ENCODE measurements around the gene GID4. TPM values are rescaled to one million over a fixed set of nuclear protein-coding genes. Genes with fewer than 3 reads are reported as not detected.

GID4 gene
- total RNA-seq, 2 donors from 2014 or later: 4.7 to 7.0 TPM

DNA sequence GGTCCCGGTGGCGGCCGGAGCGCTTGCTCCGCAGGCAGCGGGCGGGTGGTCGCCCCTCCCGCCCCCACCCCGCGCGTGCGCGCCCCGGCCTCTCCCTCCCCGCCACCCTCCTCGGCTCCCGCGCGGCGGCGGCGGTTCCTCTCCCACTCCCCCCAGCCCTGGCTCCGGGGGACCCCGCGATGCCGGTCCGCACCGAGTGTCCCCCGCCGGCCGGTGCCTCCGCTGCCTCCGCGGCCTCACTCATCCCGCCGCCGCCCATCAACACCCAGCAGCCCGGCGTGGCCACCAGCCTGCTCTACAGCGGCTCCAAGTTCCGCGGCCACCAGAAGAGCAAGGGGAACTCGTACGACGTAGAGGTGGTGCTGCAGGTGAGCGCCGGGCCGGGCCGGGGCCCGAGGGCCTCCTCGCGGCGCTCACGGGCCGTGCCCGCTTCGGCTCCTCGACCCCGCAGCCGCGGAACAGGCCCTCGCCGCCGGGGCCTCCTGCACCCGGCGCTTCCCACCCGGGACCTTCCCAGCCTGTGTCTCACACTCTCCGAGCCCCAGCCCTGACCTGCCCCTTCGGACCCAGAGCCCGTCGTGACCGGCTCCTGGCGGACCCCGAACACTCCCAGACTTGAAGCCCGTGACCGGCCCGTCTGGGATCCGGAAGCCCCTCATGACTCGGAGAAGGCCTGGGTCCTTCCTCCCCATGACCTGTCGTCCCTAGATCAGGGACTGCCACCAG lies 490 bp downstream of the GID4 start:
- intact Hi-C loops (cut with DNase I, micrococcal nuclease): loop anchor here in 1 of 2 donors (10.0 kb wide), 1 partner anchor 145 kb away; no protein-coding TSS in a partner anchor
- DNase-seq: peak in 1 of 2 donors; percentile 60

DNA sequence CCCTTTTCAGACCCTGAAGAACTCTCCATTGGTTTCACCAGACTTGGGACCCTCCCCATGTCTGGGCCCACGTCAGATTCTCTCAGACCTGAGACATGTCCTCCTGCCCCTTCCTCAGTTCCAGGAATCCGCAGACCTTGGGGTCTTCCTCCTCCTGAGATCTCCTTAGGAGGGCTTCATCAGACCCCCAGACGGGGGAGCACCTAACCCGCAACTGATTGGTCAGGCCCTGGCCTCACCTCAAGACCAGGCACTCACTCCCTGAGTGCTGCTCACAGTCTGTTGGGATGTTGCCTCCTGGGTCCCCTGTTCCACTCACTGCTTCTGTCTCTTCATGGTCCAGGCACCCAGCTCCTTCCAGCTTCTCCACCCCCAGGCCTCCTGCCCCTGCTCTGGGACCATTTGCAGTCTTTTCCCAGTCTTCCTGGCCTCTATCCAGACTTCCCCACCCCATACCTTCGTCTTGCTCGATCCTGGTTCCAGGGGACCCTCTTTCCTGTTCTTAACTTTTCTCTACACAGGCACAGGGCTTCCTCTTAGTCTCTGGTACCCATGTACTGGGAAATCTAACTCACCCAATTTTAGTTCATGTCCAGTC lies 1.2 kb downstream of the GID4 start:
- intact Hi-C loops (cut with DNase I, micrococcal nuclease): no loop called here
- DNase-seq (peak in 1 of 2 donors; percentile 14), ATAC-seq (no peak)

More for the DNA sequence above, 490 bp downstream of the GID4 start:
- ATAC-seq: peak; percentile 29

DNA sequence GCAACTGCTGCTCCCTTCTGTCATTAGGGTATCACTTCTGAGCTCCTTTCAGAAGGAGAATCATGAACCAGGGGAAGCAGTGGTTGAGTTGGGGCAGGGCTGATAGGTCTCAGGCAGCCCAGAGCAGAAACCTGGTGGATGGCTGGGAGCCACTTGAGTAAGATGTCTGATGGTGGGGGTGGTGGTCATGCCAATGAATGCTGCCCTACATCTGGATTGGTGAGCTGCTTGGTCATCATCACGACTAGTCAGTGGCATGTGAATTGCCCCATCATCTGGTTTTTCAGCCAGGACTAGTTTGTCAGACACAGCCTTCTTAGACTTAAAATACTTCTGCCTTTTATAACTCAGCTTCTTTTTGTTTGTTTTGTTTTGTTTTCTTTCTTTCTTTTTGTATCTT lies 2.6 kb downstream of the GID4 start:
- intact Hi-C loops (cut with DNase I, micrococcal nuclease): no loop called here
- DNase-seq (no peak), ATAC-seq (no peak)

DNA sequence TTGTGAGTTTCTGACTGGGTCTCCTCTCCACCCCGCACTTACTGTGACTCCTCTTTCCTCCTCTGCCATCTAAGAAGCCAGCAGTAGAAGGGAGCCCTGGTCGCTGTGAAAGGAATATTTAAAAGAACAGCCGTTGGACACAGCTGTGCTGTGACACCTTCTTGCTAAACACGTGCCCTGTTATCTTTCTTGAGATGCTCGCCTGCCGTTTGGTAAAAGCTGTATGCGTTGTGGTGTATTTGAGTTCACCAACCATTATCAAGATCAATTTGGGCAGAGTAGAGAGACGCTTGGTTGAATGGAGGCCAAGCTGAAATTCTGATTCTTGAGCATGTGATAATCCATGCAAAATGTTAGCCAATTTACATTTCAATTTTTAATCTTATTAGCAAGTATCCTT lies 3.8 kb downstream of the GID4 start:
- intact Hi-C loops (cut with DNase I, micrococcal nuclease): no loop called here
- no peak for DNase-seq
- no peak for ATAC-seq

DNA sequence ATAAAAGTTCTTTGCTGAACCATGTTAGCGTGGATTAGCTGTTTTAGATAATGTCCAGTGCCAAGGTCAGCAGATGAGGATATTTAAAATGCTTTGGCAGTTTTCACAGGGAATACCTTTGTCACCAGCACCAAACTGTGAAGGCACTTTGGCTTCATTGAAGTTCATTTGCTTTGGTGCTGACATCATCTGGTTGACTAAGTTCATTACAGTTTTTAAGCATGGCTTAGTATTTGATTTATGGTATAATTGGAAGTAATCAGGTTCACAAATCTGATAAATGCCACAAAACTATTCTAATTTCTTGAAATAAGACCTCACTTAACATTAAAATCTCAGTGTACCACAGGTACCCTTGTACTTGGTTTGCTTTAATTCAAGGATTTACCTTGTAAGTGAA lies 4.3 kb downstream of the GID4 start:
- ATAC-seq (no peak), DNase-seq (no peak)
- intact Hi-C loops (cut with DNase I, micrococcal nuclease): no loop called here

DNA sequence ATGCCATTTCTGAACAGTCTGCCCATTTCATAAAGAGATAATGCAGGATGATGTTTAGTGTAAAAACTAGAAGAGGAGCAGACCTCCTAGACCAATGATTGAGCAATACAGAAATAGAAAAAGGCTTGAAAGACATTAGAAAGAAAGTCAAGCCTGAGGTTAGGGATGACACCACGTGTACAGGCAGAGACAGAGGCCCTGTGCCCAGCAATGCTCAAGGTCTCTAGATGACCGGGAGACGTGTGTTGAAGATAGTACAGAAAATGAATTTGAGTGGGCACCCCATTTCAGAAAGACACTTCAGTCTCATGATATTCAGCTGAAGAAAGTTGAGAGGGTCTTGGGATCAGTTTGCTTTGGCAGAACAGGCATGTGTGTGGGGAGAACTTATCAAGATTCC lies 5.4 kb downstream of the GID4 start:
- intact Hi-C loops (cut with DNase I, micrococcal nuclease): no loop called here
- ATAC-seq (no peak), DNase-seq (no peak)

DNA sequence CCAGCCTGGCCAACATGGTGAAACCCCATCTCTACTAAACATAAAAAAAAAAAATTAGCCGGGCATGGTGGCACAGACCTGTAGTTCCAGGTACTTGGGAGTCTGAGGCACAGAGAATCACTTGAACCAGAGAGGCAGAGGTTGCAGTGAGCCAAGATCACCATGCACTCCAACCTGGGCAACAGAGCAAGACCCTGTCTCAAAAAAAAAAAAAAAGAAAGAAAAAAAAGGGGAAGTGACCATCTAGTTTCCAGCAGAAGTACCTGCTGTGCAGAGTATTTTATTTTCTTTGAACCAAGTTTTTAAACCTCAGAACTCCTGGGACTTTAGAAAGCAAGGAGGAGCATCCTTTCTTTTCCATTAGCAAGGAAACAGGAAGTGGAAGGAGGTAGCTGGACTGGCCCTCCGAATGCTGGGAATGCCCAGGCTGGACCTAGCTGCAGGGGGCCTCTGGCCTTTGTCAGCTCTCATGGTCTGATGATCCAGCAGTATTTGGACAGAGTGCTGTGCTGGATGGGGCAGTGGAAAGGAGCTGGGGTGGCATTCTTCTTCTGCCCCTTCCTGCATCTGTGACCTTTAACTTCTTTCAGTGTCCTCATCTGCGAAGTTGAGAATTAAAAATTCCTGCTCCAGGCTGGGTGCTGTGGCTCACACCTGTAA lies 6.6 kb downstream of the GID4 start:
- DNase-seq (no peak), ATAC-seq (no peak)
- intact Hi-C loops (cut with DNase I, micrococcal nuclease): no loop called here

DNA sequence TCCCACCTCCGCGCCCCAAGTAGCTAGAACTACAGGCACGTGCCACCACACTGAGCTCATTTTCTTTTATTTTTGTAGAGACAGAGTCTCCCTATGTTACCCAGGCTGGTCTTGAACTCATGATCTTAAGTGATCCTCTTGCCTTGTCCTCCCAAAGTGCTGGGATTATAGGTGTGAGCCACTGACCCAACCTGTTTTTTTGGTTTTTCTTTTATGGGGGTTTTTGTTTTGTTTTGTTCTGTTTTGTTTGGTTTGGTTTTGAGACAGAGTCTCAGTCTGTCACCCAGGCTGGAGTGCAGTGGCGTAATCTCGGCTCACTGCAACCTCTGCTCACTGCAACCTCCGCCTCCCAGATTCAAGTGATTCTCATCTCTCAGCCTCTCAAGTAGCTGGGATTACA lies 16.4 kb downstream of the GID4 start:
- ATAC-seq: no peak
- intact Hi-C loops (cut with DNase I, micrococcal nuclease): no loop called here
- DNase-seq: no peak

DNA sequence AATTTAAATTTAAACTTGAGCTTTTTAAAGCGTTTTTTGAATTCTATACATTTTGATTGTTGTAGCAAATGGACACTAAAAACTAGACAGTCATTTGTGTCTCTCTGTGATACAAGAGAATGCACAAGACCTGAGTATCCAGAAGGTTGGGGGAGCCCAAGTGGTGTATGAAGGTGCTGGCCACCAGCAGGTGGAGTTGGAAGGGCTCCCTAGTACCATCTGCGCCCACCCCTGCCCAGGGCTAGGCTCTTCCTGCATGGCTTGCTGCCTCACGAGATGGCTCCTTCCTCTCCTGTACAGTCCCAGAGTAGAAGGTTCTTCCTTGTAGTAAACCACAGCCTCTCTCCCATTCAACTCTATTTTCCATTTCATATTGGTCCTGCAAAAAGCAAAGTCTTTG lies 17.0 kb downstream of the GID4 start:
- intact Hi-C loops (cut with DNase I, micrococcal nuclease): no loop called here
- ATAC-seq (no peak), DNase-seq (no peak)

DNA sequence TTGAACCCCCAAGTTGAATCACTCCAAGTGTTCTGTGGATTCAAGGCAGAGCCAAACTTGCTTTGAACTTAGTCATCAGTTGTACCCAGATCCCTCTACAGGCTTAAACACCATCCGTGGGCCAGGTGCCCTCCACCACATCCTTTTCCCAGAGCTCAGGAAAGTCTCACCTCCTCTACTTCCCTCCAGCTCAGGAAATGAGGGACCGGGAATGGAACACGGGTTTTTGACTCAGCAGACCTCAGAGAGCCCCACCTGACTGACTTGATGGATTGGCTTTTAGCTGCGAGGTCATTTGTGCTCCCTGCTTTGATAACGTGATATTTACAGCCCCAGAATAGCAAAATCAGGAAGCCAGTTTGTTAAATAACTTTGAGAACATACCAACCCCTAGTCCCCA lies 20.1 kb downstream of the GID4 start:
- ATAC-seq (no peak), DNase-seq (no peak)
- intact Hi-C loops (cut with DNase I, micrococcal nuclease): no loop called here

DNA sequence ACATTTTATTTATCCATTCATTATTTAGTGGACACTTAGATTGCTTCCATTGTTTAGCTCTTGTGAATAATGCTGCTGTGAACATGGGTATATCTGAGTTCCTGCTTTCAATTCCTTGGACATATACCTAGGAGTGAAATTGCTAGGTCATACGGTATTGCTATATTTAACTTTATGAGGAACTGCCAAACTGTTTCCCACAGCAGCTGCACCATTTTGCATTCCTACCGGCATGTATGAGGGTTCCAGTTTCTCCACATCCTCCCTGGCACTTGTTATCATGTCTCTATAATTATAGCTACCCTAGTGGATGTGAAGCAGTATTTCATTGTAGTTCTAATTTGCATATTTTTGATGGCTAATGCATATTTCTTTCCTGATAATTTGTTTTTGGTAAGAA lies 24.8 kb downstream of the GID4 start:
- DNase-seq: no peak
- intact Hi-C loops (cut with DNase I, micrococcal nuclease): no loop called here
- no peak for ATAC-seq

DNA sequence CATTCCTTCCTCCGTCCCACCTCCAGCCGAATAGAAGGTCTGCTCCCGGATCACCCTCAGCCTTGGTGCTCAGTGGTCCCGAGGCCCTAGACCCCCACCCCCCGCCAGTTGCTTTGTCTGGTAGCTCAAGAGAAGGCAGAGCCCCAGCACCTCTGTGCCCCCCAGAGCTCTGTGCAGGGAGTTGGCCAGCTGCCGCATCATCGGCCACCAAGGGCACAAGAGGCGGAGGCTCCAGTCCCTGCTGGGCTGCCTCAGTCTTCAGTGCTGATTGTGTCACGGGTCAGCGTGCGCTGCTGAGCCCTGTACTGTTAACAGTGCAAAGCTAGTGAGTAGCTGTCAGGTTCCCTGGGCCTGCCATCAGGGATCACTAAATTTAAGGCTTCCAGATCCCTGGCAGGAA lies 26.3 kb downstream of the GID4 start:
- DNase-seq: no peak
- intact Hi-C loops (cut with DNase I, micrococcal nuclease): no loop called here
- no peak for ATAC-seq

DNA sequence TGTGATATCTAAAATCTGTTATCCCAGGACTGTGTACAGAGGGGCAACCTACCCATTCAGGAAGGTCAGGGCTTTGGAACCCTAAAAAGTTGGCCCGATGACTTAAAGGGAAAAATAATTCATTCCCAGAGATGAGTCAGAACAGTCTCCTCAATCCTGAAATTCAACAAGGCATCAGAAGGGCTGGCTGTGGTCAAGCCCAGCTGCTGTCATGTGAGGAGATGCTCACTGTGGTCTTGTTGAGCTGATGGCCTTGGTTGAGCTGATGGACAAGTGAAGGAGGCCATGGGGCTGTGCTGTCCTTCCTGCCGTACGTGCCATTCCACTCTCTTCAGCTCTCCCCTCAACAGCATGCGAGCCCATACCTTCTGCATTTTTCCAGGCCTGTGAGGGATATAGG lies 27.7 kb downstream of the GID4 start:
- ATAC-seq (no peak), DNase-seq (no peak)
- intact Hi-C loops (cut with DNase I, micrococcal nuclease): no loop called here

DNA sequence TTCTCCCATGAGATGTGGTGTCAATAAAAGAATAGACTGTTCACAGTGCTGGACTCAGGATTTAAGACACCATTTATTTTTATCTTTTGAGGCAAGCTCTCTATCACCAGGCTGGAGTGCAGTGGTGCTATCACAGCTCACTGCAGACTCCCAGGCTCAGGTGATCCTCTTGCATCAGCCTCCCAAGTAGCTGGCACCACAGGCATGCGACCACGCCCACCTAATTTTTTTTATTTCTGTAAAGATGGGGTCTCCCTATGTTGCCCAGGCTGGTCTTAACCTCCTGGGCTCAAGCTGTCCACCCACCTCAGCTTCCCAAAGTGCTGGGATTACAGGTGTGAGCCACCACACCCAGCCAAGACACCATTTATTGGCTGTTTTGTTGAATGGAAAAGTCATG lies 29.9 kb downstream of the GID4 start:
- ATAC-seq (no peak), DNase-seq (no peak)
- intact Hi-C loops (cut with DNase I, micrococcal nuclease): no loop called here

DNA sequence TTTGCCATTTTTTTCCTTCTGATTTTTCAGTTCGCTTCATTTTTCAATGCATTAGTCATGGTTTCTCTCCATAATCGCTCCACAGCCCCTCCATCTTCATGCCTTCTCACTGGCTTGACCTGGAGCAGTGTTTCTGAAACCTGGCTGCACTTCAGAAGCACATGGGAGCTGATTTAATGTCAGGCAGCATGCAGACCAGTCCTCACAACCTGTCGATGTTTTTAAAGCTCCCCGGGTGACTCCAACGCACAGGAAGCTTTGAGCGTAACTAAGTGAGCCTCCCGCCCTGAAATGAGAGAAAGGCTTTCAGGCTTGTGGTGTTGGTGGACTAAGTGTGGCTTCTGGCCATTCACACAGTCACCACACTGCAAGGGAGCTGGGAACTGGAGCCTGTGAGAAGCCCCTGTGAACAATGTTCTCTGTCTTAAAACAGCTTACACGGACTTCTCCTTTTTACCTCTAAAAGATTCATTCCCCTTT lies 31.7 kb downstream of the GID4 start:
- DNase-seq (no peak), ATAC-seq (no peak)

DNA sequence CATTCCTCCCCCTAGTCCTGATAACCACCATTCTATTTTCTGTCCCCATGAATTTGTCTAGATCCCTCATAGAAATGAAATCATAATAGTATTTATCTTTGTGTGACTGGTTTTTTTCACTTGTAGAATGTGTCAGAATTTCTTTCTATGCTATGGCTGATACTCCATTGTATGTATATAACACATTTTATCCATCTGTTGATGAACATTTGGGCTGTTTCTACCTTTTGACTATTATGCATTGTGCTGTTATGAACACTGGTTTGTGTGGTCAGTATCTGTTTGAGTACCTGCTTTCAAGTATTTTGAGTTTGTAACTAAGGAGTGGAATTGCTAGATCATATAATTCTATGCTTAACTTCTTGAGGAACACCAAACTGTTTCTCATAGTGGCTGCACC lies 32.5 kb downstream of the GID4 start:
- ATAC-seq (no peak), DNase-seq (no peak)
- intact Hi-C loops (cut with DNase I, micrococcal nuclease): no loop called here

More for the DNA sequence above, 31.7 kb downstream of the GID4 start:
- intact Hi-C loops (cut with DNase I, micrococcal nuclease): no loop called here

DNA sequence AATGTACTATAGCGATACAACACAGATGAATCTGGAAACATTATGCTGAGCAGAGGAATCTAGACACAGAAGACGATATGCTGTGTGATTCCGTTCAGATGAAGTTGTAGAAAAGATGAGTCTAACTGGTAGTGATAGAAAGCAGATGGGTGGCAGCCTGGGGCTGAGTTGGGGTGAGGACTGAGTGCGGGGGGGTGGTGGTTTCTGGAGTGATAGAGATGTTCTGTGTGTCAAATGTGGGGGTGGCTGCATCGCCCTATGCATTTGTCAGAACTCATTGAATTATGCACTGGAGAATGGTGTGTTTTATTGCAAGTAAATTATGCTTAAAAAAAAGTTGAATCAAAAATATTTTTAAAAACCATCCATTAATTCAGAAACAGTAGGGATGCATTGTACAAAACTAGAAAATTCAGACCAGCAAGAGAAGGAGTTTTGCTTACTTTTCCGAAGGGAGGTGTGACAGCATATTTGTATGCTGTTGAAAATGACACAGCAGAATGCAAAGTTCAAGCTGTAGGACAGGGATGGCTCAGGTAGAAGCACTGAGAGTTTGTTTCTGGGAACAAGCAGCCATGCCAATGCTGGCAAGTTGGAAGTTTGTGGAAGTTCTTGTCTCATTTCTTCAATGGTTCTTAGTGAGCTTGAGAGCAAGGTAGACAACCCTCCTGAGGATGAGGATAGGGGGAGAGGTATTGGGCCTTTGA lies 35.5 kb downstream of the GID4 start:
- intact Hi-C loops (cut with DNase I, micrococcal nuclease): no loop called here
- DNase-seq (no peak), ATAC-seq (no peak)

DNA sequence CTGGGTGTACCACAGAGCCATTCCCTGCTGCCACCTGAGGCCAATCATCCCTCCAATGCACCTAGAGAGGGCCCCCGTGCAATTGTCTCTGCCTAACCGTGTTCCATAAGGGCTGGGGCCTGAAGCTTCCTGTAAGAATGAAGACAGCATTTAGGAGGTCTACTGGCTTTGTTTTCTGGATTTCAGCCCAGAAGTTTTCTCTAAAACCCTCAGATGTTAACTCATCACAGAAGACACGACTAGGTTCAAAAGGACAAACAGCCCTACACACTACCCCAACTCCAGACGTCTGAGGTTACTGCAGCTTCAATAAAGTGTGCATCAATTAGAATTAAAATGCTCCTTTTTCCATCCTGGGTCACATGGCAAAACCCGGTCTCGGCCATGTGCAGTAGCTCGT lies 37.7 kb downstream of the GID4 start:
- intact Hi-C loops (cut with DNase I, micrococcal nuclease): no loop called here
- DNase-seq: no peak
- ATAC-seq: no peak

DNA sequence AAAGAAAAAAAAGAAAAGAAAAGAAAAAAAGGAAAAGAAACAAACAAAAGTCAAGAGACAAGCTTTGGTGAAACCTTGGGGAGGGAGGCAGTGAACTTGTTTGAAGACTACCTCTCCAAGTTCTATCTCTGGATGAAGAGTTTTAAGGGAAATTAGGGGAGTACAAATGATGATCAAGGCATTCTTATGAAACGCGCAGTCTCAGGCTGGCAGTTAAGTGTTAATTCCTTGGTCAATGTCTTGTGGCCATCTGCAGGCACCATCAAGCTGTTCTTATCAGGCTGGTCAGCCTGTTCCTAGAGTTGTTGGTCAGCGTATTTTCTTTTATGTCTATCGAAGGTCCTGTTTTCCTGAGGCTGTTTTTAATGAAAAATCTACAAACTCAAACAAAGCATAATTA lies 40.3 kb downstream of the GID4 start:
- DNase-seq (no peak), ATAC-seq (no peak)
- intact Hi-C loops (cut with DNase I, micrococcal nuclease): no loop called here

DNA sequence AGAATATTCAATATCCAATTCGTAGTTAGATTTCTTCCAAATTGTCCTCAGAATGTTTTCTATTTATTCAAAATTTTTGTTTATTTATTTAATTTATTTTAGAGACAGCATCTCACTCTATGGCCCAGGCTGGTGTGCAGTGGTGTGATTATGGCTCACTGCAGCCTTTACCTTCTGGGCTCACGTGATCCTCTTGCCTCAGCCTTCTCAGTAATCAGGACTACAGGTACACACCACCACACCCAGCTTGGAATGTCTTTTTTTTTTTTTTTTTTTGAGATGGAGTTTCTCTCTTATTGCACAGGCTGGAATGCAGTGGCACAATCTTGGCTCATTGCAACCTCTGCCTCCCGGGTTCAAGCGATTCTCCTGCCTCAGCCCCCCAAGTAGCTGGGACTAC lies 45.0 kb downstream of the GID4 start:
- intact Hi-C loops (cut with DNase I, micrococcal nuclease): no loop called here

More for the DNA sequence above, 45.0 kb downstream of the GID4 start:
- peak; percentile 54 for ATAC-seq
- DNase-seq: peak in 1 of 2 donors; percentile 33
